ENCODE results near the gene USP37.
"Not testable (repeated sequence)": the region's sequence is repeated elsewhere in the genome, so short reads cannot be mapped to it uniquely, and the experiment has no call there.

The USP37 gene

GRCh38 chr2:218554225-218554624 lies 13.9 kb downstream of the USP37 start:
- not testable (repeated sequence) for DNase-seq

- DNase-seq, result no peak
These were observed 20.2 kb downstream of the USP37 start for GRCh38 chr2:218547978-218548377.

GRCh38 chr2:218547511-218547910 lies 20.6 kb downstream of the USP37 start:
- no peak for DNase-seq

- DNase-seq, result no peak
These were observed 22.1 kb downstream of the USP37 start for GRCh38 chr2:218546012-218546411.

GRCh38 chr2:218540015-218540414 lies 28.1 kb downstream of the USP37 start:
- no peak for DNase-seq

- DNase-seq, result no peak
These were observed 31.2 kb downstream of the USP37 start for GRCh38 chr2:218536804-218537494.

- no peak for DNase-seq
These were observed 38.2 kb downstream of the USP37 start for GRCh38 chr2:218529990-218530389.

- DNase-seq, result not testable (repeated sequence)
These were observed 39.7 kb downstream of the USP37 start for GRCh38 chr2:218528409-218528808.

- DNase-seq, result no peak
These were observed 44.5 kb downstream of the USP37 start for GRCh38 chr2:218523651-218524050.

- DNase-seq, result no peak
These were observed 49.3 kb downstream of the USP37 start for GRCh38 chr2:218518876-218519275.

- DNase-seq, result no peak
These were observed 50.5 kb downstream of the USP37 start for GRCh38 chr2:218517434-218518206.

- no peak for DNase-seq
These were observed 51.5 kb downstream of the USP37 start for GRCh38 chr2:218516614-218517013.

- no peak for DNase-seq
These were observed 54.5 kb downstream of the USP37 start for GRCh38 chr2:218513676-218514075.

GRCh38 chr2:218508299-218508698 lies 59.9 kb downstream of the USP37 start:
- no peak for DNase-seq

- DNase-seq, result no peak
These were observed 62.3 kb downstream of the USP37 start for GRCh38 chr2:218505754-218506371.

- no peak for DNase-seq
These were observed 66.5 kb downstream of the USP37 start for GRCh38 chr2:218501665-218502064.

- DNase-seq, result no peak
These were observed 67.6 kb downstream of the USP37 start for GRCh38 chr2:218500501-218501060.

- no peak for DNase-seq
These were observed 82.0 kb downstream of the USP37 start for GRCh38 chr2:218485986-218486667.

- DNase-seq, result no peak
These were observed 85.5 kb downstream of the USP37 start for GRCh38 chr2:218482651-218483050.

GRCh38 chr2:218479595-218479994 lies 88.6 kb downstream of the USP37 start:
- DNase-seq, result no peak

- DNase-seq, result no peak
These were observed 89.6 kb downstream of the USP37 start for GRCh38 chr2:218478544-218478943.

GRCh38 chr2:218477247-218477646 lies 90.9 kb downstream of the USP37 start:
- DNase-seq, result no peak

GRCh38 chr2:218476676-218477075 lies 91.5 kb downstream of the USP37 start:
- no peak for DNase-seq

All from NCI-H1092 treated with DMSO at 0.1 percent for 48 hours (cell line).